OCI-LY1 (cell line): ENCODE measurements around the gene SZT2.

ENCODE experiments used
- EZH2 ChIP-seq: fragments of 200-600 bp; sonication (generic), shearing (Covaris generic); IDR thresholded peaks from 2 replicates; pipeline ENCODE4 v1.8.0; 2017; ENCODE audit warnings: borderline replicate concordance, mixed run types, mild to moderate bottlenecking, antibody characterized with exemption, low read length, moderate library complexity, mixed read lengths
- TF ChIP-seq, protein P1 (sequence below): fragments of 200-600 bp; sonication (generic), shearing (Covaris generic); IDR thresholded peaks from 2 replicates; pipeline ENCODE4 v1.5.1; 2017; ENCODE audit warnings: mild to moderate bottlenecking, antibody characterized with exemption, low read length, moderate library complexity, mixed read lengths

DNA sequence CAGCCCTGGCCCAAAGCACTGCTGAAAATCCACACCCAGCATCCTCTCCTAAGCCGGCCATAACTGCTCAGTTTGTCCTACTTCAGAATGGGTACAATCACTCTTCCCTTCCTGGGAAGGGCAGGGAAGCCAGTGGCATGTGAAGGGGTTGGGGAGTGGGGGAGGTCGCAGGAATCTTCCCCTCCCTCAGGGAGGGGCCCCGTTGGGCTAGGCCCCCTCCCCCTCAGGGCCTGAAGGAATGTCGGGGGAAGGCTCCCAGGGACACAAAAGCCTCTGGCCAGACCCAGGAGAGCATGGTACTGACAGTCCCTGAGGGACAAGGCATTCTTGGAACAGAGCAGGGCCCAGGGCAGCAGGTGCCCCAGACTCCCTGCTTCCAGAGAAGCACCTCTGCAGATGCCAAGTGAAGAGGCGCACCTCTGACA is 23.1 kb upstream of the SZT2 start:
- TF ChIP-seq, protein P1, sequence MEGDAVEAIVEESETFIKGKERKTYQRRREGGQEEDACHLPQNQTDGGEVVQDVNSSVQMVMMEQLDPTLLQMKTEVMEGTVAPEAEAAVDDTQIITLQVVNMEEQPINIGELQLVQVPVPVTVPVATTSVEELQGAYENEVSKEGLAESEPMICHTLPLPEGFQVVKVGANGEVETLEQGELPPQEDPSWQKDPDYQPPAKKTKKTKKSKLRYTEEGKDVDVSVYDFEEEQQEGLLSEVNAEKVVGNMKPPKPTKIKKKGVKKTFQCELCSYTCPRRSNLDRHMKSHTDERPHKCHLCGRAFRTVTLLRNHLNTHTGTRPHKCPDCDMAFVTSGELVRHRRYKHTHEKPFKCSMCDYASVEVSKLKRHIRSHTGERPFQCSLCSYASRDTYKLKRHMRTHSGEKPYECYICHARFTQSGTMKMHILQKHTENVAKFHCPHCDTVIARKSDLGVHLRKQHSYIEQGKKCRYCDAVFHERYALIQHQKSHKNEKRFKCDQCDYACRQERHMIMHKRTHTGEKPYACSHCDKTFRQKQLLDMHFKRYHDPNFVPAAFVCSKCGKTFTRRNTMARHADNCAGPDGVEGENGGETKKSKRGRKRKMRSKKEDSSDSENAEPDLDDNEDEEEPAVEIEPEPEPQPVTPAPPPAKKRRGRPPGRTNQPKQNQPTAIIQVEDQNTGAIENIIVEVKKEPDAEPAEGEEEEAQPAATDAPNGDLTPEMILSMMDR, result no peak
- TF ChIP-seq EZH2, result no peak
